H9 (cell line): Measurements from ENCODE around the gene DOHH. TPM values are rescaled to one million over a fixed set of nuclear protein-coding genes. Genes with fewer than 3 reads are reported as not detected.

ENCODE experiments used
- DNase-seq: peaks from one replicate; pipeline ENCODE4 v3.0.0-alpha.2; 2017
- H2AFZ ChIP-seq: one replicate; pipeline ENCODE4 v1.6.1; 2013; ENCODE audit warnings: mild to moderate bottlenecking, low read length, control low read depth, moderate library complexity
- H2AK5ac ChIP-seq: 2 replicates; pipeline ENCODE4 v1.6.1; 2013; ENCODE audit warnings: low read length, control low read depth, mixed read lengths; ENCODE audit not compliant: insufficient read length
- H2BK120ac ChIP-seq: one replicate; pipeline ENCODE4 v1.6.1; 2013; ENCODE audit warnings: low read depth, mild to moderate bottlenecking, low read length, control low read depth, inconsistent platforms; ENCODE audit not compliant: poor library complexity, severe bottlenecking
- H2BK12ac ChIP-seq: 2 replicates; pipeline ENCODE4 v1.6.1; 2013; ENCODE audit warnings: low read length, control low read depth, mixed read lengths, low read depth; ENCODE audit not compliant: insufficient read length
- H2BK15ac ChIP-seq: 2 replicates; pipeline ENCODE4 v1.6.1; 2013; ENCODE audit warnings: low read depth, low read length, control low read depth
- H2BK20ac ChIP-seq: one replicate; pipeline ENCODE4 v1.6.1; 2013; ENCODE audit warnings: low read depth, mild to moderate bottlenecking, low read length, control low read depth, inconsistent platforms; ENCODE audit not compliant: poor library complexity, severe bottlenecking
- H2BK5ac ChIP-seq: 2 replicates; pipeline ENCODE4 v1.6.1; 2013; ENCODE audit warnings: low read length, control low read depth, mixed read lengths; ENCODE audit not compliant: insufficient read length
- H3K14ac ChIP-seq: 2 replicates; pipeline ENCODE4 v1.6.1; 2013; ENCODE audit warnings: low read length, control low read depth; ENCODE audit not compliant: insufficient read depth
- H3K18ac ChIP-seq: 2 replicates; pipeline ENCODE4 v1.6.1; 2013; ENCODE audit warnings: low read depth, mild to moderate bottlenecking, mixed read lengths, low read length, control low read depth; ENCODE audit not compliant: insufficient read length
- H3K23ac ChIP-seq: 2 replicates; pipeline ENCODE4 v1.6.1; 2013; ENCODE audit warnings: low read length, control low read depth, mixed read lengths, low read depth; ENCODE audit not compliant: insufficient read length
- H3K23me2 ChIP-seq: 2 replicates; pipeline ENCODE4 v1.6.1; 2013; ENCODE audit warnings: low read depth, mild to moderate bottlenecking, mixed read lengths, low read length, control low read depth; ENCODE audit not compliant: insufficient read length, poor library complexity, severe bottlenecking
- H3K27ac ChIP-seq: 2 replicates; pipeline ENCODE4 v1.5.1; 2013; ENCODE audit warnings: low read length, control low read depth, mixed read lengths, low read depth; ENCODE audit not compliant: insufficient read length
- H3K27me3 ChIP-seq: 2 replicates; pipeline ENCODE4 v1.6.1; 2013; ENCODE audit warnings: low read length, control low read depth, inconsistent platforms; ENCODE audit not compliant: insufficient read depth
- H3K4ac ChIP-seq: 2 replicates; pipeline ENCODE4 v1.6.1; 2013; ENCODE audit warnings: low read depth, mild to moderate bottlenecking, control low read depth, inconsistent platforms, low read length, moderate library complexity
- H3K4me1 ChIP-seq: 2 replicates; pipeline ENCODE4 v1.6.1; 2013; ENCODE audit warnings: low read length, control low read depth, inconsistent platforms; ENCODE audit not compliant: insufficient read depth
- H3K4me2 ChIP-seq: 2 replicates; pipeline ENCODE4 v1.6.1; 2013; ENCODE audit warnings: low read length, control low read depth, mixed read lengths; ENCODE audit not compliant: insufficient read length, insufficient read depth
- H3K56ac ChIP-seq: 2 replicates; pipeline ENCODE4 v1.6.1; 2013; ENCODE audit warnings: low read depth, mild to moderate bottlenecking, mixed read lengths, low read length, control low read depth; ENCODE audit not compliant: insufficient read length
- H3K79me1 ChIP-seq: 2 replicates; pipeline ENCODE4 v1.6.1; 2013; ENCODE audit warnings: low read depth, mild to moderate bottlenecking, moderate library complexity, low read length, control low read depth, inconsistent platforms; ENCODE audit not compliant: insufficient read depth, poor library complexity, severe bottlenecking
- H3K79me2 ChIP-seq: 2 replicates; pipeline ENCODE4 v1.6.1; 2013; ENCODE audit warnings: low read length, control low read depth, inconsistent platforms; ENCODE audit not compliant: insufficient read depth
- H3K9ac ChIP-seq: 2 replicates; pipeline ENCODE4 v1.6.1; 2013; ENCODE audit warnings: low read length, control low read depth, mixed read lengths; ENCODE audit not compliant: insufficient read length; ENCODE audit errors: extremely low read depth
- H3K9me3 ChIP-seq: one replicate; pipeline ENCODE4 v1.6.1; 2013; ENCODE audit warnings: low read depth, low read length, inconsistent platforms; ENCODE audit not compliant: control insufficient read depth
- H3T11ph ChIP-seq: one replicate; pipeline ENCODE4 v1.6.1; 2013; ENCODE audit warnings: mild to moderate bottlenecking, low read length, control low read depth, inconsistent platforms
- H4K20me1 ChIP-seq: one replicate; pipeline ENCODE4 v1.6.1; 2013; ENCODE audit not compliant: control insufficient read depth, insufficient read length, insufficient read depth
- H4K5ac ChIP-seq: 2 replicates; pipeline ENCODE4 v1.6.1; 2013; ENCODE audit warnings: low read depth, mild to moderate bottlenecking, mixed read lengths, low read length, control low read depth; ENCODE audit not compliant: insufficient read length
- H4K8ac ChIP-seq: replicated peaks from 2 replicates; pipeline ENCODE4 v1.6.1; 2013; ENCODE audit warnings: low read length, control low read depth, mixed read lengths, low read depth; ENCODE audit not compliant: insufficient read length
- H4K91ac ChIP-seq: 2 replicates; pipeline ENCODE4 v1.6.1; 2013; ENCODE audit warnings: low read depth, mild to moderate bottlenecking, moderate library complexity, mixed read lengths, low read length, control low read depth; ENCODE audit not compliant: insufficient read length
- H3K27ac Mint-ChIP-seq, 3 experiments: 2 replicates in 2 of 3; 3 replicates in 1 of 3; pipeline ENCODE4 v1.8.0; 2020 to 2021; ENCODE audit warnings: mixed read lengths in 3 of 3, mild to moderate bottlenecking in 1 of 3, moderate library complexity in 1 of 3
- H3K27me3 Mint-ChIP-seq: 2 replicates; pipeline ENCODE4 v1.8.0; 2021; ENCODE audit warnings: low read depth, mild to moderate bottlenecking, moderate library complexity, mixed read lengths
- H3K36me3 Mint-ChIP-seq, 3 experiments: 2 replicates in 2 of 3; 3 replicates in 1 of 3; pipeline ENCODE4 v1.8.0; 2020 to 2021; ENCODE audit warnings: low read depth in 3 of 3, mixed read lengths in 3 of 3; ENCODE audit not compliant: insufficient read depth in 1 of 3
- H3K4me1 Mint-ChIP-seq, 2 experiments: 2 replicates each; pipeline ENCODE4 v1.8.0; 2020; ENCODE audit warnings: mixed read lengths in 2 of 2
- H3K4me3 Mint-ChIP-seq, 2 experiments: 2 replicates in 1 of 2; 3 replicates in 1 of 2; pipeline ENCODE4 v1.8.0; 2020 to 2021; ENCODE audit warnings: mild to moderate bottlenecking in 2 of 2, mixed read lengths in 2 of 2, moderate library complexity in 1 of 2
- H3K9me3 Mint-ChIP-seq, 2 experiments: 2 replicates in 1 of 2; 3 replicates in 1 of 2; pipeline ENCODE4 v1.8.0; 2020; ENCODE audit warnings: mild to moderate bottlenecking in 2 of 2, mixed read lengths in 2 of 2, moderate library complexity in 1 of 2
- WGBS: extraction: QIAGEN DNeasy Blood & Tissue Kit; methylation state at CpG from one replicate; pipeline ENCODE4 v1.1.7; 2013; ENCODE audit warnings: missing lambda C conversion rate, low lambda C conversion rate, mixed read lengths; ENCODE audit not compliant: insufficient read length; ENCODE audit errors: extremely low coverage; 5-methylcytosine and 5-hydroxymethylcytosine counted together
- total RNA-seq: library from RNA; stranded (reverse); gene quantifications from 2 replicates; pipeline ENCODE4 v1.2.1, GENCODE V29; 2021
- TF ChIP-seq, protein P1 (sequence below): fragments of 200-600 bp; sonication (generic); conservative IDR thresholded peaks from 3 replicates; pipeline ENCODE4 v1.8.0; 2021; ENCODE audit warnings: antibody characterized with exemption, mild to moderate bottlenecking

DOHH gene
- total RNA-seq, 1 experiment from 2014 or later = 16.5 TPM

DNA sequence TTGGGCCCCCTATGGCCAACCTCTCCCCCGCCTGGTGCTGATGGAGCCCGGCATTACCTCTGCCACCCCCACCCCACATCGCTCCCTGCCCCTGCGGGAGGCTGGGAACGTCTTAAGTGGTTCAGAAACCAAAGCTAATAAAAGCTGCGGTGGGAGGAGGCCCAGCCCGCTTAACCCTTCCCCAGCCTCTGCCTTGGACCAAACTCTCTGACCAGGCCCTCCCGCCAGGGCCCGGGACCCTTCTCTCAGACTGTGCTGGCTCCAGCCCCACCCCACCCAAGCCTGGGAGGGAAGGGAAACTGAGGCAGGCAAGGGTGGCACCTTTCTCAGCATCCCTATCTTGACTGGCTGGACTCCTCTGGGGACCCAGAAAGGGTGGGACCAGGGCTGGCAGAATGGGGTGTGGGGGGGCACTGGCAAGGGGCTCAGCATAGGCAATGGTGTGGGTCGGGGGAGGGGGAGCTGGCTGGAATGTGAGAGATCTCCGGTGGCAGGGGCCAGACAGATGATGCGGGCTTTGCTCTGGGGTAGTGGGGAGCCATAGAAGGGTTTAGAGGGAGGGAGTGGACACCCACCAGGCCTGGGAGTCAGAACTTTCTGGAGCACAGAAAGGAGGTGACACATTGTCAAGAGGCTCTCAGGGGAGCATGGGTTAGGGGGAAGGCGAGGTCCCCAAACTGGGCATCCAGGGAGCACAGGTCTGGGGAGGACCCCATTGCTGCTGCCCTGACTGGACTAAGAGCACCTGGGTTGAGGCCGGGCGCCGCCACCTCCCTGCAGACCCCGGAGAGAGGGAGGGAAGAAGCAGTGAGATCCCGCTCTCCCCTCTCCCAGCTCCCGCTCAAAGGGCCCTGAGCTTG, 42.0 kb downstream of the DOHH start:
- no peak overlapping the region for H2BK20ac ChIP-seq
- Mint-ChIP-seq H3K4me1 (peaks cover 14 to 27% of the 10 kb centered on the region in 2 experiments), H3K9me3 (no peaks in the 10 kb centered on the region), H3K4me3 (peak overlapping the region in 1 of 2 experiments; percentile 73; a peak in 3 of 5 replicates), H3K36me3 (no peaks in the 10 kb centered on the region), H3K27me3 (peaks cover 59% of the 10 kb centered on the region), H3K27ac (no peak overlapping the region)
- no peak overlapping the region for H2BK120ac ChIP-seq
- no peak overlapping the region for H4K91ac ChIP-seq
- no peaks in the 10 kb centered on the region for H3K9me3 ChIP-seq
- H3K18ac ChIP-seq = no peak overlapping the region
- no peaks in the 10 kb centered on the region for H3K79me1 ChIP-seq
- H3K27me3 ChIP-seq = peaks cover 17% of the 10 kb centered on the region
- no peaks in the 10 kb centered on the region; the same call in 1 of the 2 replicates for H3K4me1 ChIP-seq
- no peak overlapping the region for H3K27ac ChIP-seq
- no peak overlapping the region for H3K4ac ChIP-seq
- H4K8ac ChIP-seq = no peak overlapping the region
- no peak overlapping the region for H3K56ac ChIP-seq
- no peak overlapping the region for H2AFZ ChIP-seq
- no peak overlapping the region for H3K23ac ChIP-seq
- no peak overlapping the region for H3K9ac ChIP-seq
- no peak overlapping the region for H2BK5ac ChIP-seq
- WGBS = no CpG with 5 or more reads among the region's 19 CpGs
- H3K4me2 ChIP-seq = peak overlapping the region; percentile 5
- DNase-seq = peak; percentile 71
- H2BK12ac ChIP-seq = no peak overlapping the region
- no peak overlapping the region for H2AK5ac ChIP-seq
- no peak overlapping the region for H3T11ph ChIP-seq
- no peaks in the 10 kb centered on the region for H3K79me2 ChIP-seq
- H4K5ac ChIP-seq = no peak overlapping the region
- peaks cover 3% of the 10 kb centered on the region for H3K23me2 ChIP-seq
- H2BK15ac ChIP-seq = no peak overlapping the region
- H3K14ac ChIP-seq = no peak overlapping the region
- TF ChIP-seq, protein P1, sequence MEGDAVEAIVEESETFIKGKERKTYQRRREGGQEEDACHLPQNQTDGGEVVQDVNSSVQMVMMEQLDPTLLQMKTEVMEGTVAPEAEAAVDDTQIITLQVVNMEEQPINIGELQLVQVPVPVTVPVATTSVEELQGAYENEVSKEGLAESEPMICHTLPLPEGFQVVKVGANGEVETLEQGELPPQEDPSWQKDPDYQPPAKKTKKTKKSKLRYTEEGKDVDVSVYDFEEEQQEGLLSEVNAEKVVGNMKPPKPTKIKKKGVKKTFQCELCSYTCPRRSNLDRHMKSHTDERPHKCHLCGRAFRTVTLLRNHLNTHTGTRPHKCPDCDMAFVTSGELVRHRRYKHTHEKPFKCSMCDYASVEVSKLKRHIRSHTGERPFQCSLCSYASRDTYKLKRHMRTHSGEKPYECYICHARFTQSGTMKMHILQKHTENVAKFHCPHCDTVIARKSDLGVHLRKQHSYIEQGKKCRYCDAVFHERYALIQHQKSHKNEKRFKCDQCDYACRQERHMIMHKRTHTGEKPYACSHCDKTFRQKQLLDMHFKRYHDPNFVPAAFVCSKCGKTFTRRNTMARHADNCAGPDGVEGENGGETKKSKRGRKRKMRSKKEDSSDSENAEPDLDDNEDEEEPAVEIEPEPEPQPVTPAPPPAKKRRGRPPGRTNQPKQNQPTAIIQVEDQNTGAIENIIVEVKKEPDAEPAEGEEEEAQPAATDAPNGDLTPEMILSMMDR = no peak
- peaks cover 2% of the 10 kb centered on the region for H4K20me1 ChIP-seq
